ENCODE measurements around the gene STMND1.

The STMND1 gene

GRCh38 chr6:17099401-17100059 is 2.3 kb upstream of the STMND1 start:
- no peak for DNase-seq

GRCh38 chr6:17100806-17101205 is 1.0 kb upstream of the STMND1 start:
- DNase-seq, result no peak

GRCh38 chr6:17102258-17102870 is 514 bp downstream of the STMND1 start:
- DNase-seq, result peak in 1 of 2 experiments; percentile 22

GRCh38 chr6:17103715-17104114 is 1.9 kb downstream of the STMND1 start:
- DNase-seq, result peak in 1 of 2 experiments; percentile 33

GRCh38 chr6:17107863-17108262 is 6.0 kb downstream of the STMND1 start:
- no peak for DNase-seq

- no peak for DNase-seq
Observed at GRCh38 chr6:17115251-17116116, 13.6 kb downstream of the STMND1 start.

GRCh38 chr6:17116117-17116440 is 14.2 kb downstream of the STMND1 start:
- DNase-seq, result no peak

- DNase-seq, result no peak
Observed at GRCh38 chr6:17120019-17120418, 18.2 kb downstream of the STMND1 start.

- DNase-seq, result no peak
Observed at GRCh38 chr6:17125407-17125806, 23.6 kb downstream of the STMND1 start.

- no peak for DNase-seq
Observed at GRCh38 chr6:17130786-17131185, 28.9 kb downstream of the STMND1 start.

- DNase-seq, result no peak
Observed at GRCh38 chr6:17132967-17133366, 31.1 kb downstream of the STMND1 start.

GRCh38 chr6:17138033-17138432 is 36.2 kb downstream of the STMND1 start:
- DNase-seq, result peak in 1 of 2 experiments; percentile 18

GRCh38 chr6:17144016-17144415 is 42.2 kb downstream of the STMND1 start:
- DNase-seq, result no peak

GRCh38 chr6:17149571-17149970 is 47.7 kb downstream of the STMND1 start:
- no peak for DNase-seq

- no peak for DNase-seq
Observed at GRCh38 chr6:17150096-17150495, 48.2 kb downstream of the STMND1 start.

- no peak for DNase-seq
Observed at GRCh38 chr6:17151888-17152287, 50.0 kb downstream of the STMND1 start.

- no peak for DNase-seq
Observed at GRCh38 chr6:17152703-17153102, 50.9 kb downstream of the STMND1 start.

GRCh38 chr6:17156112-17156921 is 54.5 kb downstream of the STMND1 start:
- peak; percentile 39 to 81 for DNase-seq

GRCh38 chr6:17156966-17157365 is 55.1 kb downstream of the STMND1 start:
- DNase-seq, result no peak

- no peak for DNase-seq
Observed at GRCh38 chr6:17157617-17158016, 55.8 kb downstream of the STMND1 start.

- DNase-seq, result no peak
Observed at GRCh38 chr6:17159240-17159639, 57.4 kb downstream of the STMND1 start.

- DNase-seq, result no peak
Observed at GRCh38 chr6:17161076-17161475, 59.2 kb downstream of the STMND1 start.

GRCh38 chr6:17165383-17165782 is 63.5 kb downstream of the STMND1 start:
- DNase-seq, result no peak

Data from NCI-H526 (cell line).